ENCODE data around the gene GPC5.

The GPC5 gene

DNA sequence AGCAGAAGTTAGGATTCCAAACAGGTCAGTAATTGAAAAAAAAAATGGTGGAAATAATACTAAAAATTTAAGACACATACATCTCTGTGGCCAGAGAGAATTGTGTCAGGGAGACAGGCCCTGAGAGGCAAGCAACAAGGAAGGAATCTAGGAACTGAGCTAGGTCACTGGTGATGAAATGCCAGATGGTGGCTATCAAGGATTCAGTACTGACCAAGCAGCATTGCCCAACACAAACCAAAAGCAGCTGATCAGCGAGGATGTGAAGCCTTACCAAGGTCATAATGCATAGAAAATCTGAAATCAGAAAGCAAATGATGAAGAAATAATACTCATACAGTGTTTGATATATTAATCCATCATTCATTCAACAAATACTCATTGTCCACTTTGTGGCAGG is 905.0 kb downstream of the GPC5 start:
- DNase-seq = no peak

DNA sequence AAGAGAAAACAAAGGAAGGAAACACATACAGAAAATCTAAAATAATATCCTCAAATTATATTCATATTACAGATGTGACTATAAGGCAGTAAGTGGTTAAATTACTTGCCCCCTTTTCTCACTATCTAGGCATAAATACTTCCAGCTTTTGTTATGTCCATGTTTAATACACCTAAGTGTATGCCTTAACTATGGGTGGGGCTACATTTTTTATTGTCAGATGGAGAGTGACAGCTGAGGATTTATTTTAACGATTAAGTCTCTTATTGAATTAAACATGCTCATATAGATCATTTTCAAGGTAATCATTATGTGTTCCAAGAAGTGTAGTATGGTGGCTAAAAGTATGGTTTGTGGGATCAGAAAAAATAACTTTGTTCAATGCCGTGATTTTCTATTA is 909.3 kb downstream of the GPC5 start:
- DNase-seq = no peak

- no peak for DNase-seq
Observed at GRCh38 chr13:92312823-92313222, 914.4 kb downstream of the GPC5 start.

GRCh38 chr13:92313382-92313781 is 915.0 kb downstream of the GPC5 start:
- no peak for DNase-seq

DNA sequence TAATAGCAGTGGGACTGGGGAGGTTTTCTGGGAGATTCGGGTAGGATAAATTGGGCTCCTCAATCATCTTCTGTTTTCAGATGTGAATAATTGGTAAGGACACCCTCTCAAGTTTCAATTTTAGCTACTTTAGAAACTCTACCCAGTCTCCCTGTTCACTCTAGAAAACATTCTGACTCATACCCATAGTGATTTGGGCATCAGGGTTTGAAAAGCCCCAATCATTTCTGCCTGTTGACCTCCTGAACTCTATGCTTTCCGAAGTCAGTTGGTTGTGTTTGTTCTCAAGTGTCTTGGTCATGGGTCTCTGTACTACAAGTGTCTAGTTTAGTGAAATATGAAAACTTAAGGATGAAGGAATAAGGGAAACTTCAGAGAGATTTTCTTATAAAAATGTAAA is 916.8 kb downstream of the GPC5 start:
- no peak for DNase-seq

DNA sequence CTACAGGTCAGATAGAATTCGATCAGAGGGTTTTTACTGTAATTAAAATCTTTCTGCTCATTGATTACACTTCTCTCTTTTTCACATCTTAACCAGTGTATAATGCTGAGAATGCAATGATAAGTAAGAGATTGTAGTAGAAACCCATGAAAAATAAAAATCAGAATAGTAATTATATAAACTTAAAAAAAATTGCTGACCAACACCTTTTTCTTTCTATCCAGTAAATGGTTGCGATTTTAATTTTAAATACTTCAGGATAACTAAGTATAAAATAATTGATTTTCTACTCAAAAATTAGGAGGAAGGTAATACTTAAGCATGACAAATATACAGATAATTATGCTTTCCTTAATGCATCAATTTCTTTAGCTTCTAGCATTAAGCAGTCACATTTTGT is 917.6 kb downstream of the GPC5 start:
- DNase-seq = no peak

DNA sequence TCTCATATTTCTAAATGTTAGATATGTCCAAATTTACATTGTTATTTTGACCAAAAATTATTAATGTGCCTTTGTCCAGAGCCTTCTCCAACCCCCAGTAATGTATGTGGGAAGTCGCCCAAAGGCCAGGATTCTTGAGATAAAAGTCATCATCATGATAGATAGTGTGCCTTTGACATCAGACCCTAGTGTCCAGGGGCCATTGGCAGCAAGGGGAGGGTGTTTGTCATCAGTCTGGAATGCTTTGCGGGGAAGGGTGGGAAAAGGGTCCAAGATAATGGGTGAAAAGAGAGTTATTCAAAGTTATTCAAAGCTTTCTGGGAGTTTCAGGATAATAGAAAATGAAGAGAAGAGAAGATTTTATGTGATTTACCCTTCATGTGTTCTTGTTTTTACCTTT is 918.6 kb downstream of the GPC5 start:
- DNase-seq = no peak

DNA sequence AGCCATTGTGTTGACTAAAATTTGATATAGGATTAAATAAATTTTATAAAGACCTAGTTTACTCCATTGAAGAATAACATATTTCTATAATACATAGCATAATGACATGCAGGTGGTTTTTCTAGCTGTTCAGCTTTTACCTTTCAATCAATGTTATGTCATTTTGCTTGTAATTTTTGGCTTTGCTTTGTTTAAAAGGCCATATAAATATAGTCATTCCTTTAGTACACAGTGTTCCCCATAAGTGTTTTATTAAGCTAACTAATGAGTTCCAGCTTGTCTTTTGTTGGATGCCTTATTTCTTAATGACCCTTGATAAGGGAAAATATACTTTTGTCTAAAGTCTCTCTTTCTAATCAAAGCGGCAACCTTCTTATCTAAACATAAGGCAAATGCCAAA is 921.9 kb downstream of the GPC5 start:
- DNase-seq = no peak

DNA sequence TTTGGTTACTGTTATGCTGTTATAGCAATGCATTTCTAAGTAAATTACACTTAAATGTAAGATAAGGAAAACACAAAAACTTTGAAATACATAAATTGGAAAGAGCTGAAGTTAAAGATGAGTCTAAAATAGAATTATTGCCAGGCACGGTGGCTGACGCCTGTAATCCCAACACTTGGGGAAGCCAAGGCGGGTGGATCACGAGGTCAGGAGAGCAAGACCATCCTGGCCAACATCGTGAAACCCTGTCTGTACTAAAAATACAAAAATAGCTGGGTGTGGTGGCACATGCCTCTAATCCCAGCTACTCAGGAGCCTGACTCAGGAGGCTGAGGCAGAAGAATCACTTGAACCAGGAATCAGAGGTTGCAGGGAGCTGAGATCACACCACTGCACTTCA is 922.8 kb downstream of the GPC5 start:
- DNase-seq = no peak

DNA sequence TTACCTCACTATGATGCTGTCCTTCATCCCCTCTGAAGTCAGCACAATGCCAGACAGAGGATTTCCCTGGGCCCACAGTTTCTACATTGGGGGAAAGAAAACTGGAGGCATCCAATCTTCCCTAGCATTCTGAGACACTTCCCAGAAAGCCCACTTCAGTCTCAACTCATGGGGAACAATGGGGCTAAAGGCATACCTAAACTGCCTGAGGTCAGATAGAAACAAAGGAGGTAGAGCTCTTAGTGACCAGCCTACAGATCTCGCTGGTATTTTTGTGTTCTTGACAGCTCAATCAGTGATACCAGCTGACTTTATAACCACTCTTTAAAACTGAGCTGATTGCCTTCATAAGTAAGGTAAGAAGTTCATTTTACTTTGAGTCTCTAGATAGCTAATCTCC is 947.2 kb downstream of the GPC5 start:
- DNase-seq = no peak

- no peak for DNase-seq
Observed at GRCh38 chr13:92346046-92346445, 947.6 kb downstream of the GPC5 start.

GRCh38 chr13:92354583-92354982 is 956.2 kb downstream of the GPC5 start:
- no peak for DNase-seq

- no peak for DNase-seq
Observed at GRCh38 chr13:92355213-92355612, 956.8 kb downstream of the GPC5 start.

- no peak for DNase-seq
Observed at GRCh38 chr13:92362717-92363116, 964.3 kb downstream of the GPC5 start.

GRCh38 chr13:92365904-92366303 is 967.5 kb downstream of the GPC5 start:
- DNase-seq = no peak

DNA sequence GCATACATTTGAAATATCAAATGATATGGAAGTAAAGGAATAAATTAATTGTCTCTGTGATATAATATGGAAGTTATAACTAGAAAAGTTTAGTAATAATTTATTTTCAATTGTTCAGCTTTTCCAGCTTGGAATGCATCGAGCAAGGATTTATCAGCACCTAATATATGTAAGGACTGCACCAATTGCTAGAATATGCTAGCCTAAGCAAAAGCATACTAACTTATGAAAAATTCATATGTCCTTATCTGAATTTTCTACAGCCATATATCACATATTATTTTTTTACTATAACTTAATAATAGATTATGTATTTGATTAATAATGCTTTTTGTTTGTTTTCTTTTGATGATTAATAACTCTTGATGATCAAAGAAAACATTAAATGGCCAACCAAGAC is 979.0 kb downstream of the GPC5 start:
- DNase-seq = no peak

- no peak for DNase-seq
Observed at GRCh38 chr13:92379371-92379770, 981.0 kb downstream of the GPC5 start.

DNA sequence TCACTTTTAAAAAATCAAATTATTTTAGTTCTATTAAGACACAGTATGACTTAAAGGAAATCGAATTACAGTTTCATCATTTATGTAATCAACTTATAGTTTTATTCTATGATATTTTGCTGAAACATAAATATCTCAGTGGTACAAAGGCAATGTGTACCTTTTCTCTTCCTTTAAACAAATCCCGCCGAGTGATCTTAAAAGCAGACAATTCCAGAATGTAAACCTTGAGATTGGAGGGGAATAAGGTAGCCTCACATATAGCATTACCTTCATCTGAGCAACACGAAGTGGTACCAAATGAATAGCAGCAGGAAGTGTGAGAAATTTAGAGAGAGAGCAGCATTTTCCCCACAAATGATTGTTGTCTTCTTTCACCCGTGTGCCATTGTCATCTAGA is 986.0 kb downstream of the GPC5 start:
- no peak for DNase-seq

DNA sequence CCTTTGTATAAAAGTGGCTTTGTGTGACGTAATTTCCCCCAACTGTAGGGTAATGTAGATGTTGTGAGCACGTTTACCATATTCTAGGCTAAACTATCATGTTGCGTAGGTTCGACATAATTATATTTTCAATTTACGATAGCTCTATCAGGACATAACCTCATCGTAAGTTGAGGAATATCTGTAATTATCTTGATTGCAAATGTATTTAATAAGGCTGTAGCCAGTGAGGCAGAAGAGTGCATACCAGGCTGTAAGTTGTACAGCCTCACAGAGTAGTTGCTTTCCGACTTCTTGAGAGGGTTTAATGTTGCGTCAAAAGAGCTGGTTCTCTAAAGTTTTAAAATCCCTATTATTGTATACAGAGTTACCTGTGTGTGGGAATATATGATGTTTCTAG is 988.8 kb downstream of the GPC5 start:
- no peak for DNase-seq

DNA sequence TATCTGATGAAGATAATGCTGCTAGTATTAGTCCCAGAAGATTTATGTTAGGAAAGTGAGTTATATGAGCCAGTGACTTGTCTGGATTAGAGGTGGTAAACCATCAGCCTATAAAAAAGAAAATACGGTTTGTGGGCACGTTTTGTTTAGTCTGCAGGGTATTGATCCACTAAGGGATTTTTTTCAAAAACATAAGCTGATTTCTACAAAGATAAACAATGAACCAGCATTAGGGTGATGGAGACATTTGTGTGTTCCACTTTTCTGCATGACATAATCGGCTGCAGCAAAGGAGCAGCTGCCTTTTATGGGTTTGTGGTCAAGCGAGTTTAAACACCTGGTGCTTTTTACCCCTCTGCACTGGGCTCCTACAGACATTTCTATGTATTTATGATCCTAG is 991.8 kb downstream of the GPC5 start:
- no peak for DNase-seq

DNA sequence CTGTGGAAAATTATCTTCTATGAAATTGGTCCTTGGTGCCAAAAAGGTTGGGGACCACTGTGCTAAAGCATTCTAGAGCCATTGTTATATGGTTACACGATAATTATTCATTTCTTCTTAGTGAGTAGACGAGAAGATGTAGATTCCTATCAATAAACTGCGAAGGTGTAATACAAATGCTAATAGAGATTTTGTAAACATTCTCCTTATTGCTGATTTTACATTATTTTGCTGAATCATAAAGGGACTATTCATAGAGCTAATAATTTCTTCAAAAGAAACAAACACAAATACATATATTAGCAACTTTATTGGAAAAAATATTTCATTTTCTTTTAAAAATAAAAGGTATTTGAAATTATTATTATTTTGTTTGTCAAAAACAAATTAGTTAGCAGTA is 1005.2 kb downstream of the GPC5 start:
- no peak for DNase-seq

GRCh38 chr13:92407858-92408257 is 1009.4 kb downstream of the GPC5 start:
- no peak for DNase-seq

DNA sequence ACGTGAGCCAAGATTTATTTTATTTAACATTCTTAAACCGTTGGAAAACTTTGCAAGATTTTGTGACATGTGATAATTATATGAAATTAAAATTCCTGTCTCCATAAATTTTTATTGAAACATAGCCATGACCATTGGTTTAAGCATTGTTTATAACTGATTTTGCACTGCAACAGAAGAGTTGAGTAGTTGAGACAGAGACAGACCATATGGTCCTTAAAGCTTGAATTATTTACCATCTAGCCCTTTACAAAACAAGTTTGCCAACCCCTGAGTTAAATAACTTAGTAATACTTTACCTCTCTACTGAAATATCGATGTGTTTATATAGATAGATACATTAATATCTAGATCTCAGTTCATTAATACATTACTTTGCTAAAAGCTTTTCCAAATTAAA is 1014.1 kb downstream of the GPC5 start:
- no peak for DNase-seq

DNA sequence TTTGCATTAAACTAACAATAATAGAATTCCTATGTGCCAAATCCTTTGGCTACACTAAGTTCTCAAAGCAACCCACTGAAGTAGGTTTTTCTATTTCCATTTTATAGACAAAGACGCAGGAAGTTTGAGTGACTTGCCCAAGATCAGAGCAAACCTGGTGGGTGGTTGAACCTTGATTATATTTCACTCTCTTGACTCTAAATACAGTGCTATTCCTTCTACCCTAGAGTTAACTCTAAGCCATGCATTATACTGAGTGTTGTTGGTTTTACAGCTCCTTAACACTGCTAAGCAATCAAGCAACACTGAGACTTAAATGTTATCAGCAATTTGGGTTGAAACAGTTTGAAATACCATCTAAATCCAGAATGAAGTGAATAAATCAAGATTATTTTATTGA is 1014.6 kb downstream of the GPC5 start:
- DNase-seq = no peak

DNA sequence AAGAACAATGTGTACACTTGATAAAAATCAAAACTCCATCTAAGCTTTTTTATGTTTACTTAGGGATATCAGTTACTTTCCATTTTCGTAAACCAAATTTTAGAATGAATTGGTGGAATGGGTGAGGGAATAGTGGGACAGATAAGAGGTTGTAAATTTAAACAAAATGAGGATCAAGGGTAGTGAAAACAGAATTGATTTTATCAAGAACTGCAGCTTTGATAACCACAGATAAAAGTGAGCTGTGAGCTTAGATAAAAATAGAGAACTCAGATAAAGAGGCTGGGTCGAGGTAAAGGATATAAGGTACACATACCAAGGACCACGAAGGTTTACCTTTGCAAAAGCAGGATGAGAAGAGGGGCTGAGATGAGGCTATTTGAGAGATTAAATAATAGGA is 1015.0 kb downstream of the GPC5 start:
- no peak for DNase-seq

GRCh38 chr13:92414851-92415250 is 1016.4 kb downstream of the GPC5 start:
- DNase-seq = no peak

All from stimulated activated CD4-positive, alpha-beta T cell treated with anti-CD3 and anti-CD28 coated beads, Interleukin-15, amount 100 ng/mL, for 24 hours (primary cell).